ENCODE measurements around the gene CEACAM4. TPM values are rescaled to one million over a fixed set of nuclear protein-coding genes. Genes with fewer than 3 reads are reported as not detected.

Gene CEACAM4
- total and polyA plus RNA-seq, 4 donors, result 2.1 to 30.0 (median 10.2) TPM

DNA sequence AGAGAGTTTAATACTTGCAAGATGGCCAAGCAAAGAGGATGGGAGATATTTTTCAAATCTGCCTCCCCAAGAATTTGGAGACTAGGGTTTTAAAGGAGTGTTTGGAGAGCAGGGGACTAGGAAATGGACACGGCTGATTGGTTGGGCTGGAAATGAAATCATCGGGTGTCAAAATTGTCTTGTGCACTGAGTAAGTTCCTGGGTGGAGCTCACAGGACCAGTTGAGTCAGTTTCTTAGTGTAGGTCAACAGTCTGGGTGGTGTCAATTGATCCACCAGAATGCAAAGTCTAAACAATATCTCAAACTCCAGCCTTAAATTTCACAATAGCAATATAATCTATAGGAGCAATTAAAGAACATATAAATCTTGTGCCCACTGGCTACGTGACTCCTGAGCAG, 23.0 kb upstream of the CEACAM4 start:
- H3K9me3 ChIP-seq (ENCODE audit: control insufficient read depth in 4 of 4, insufficient read depth in 3 of 4, low read length in 3 of 4), result peaks cover 0 to 3% (median 0%) of the 10 kb centered on the region in 4 donors
- H3K27ac ChIP-seq (ENCODE audit: low read depth in 1 of 2, low read length in 1 of 2), result no peak overlapping the region
- no peak overlapping the region for H3K9ac ChIP-seq (ENCODE audit: insufficient read depth in 1 of 2, low read length in 2 of 2)
- no peak for DNase-seq
- no peak overlapping the region for H3K4me3 ChIP-seq
- TF ChIP-seq, protein P1, sequence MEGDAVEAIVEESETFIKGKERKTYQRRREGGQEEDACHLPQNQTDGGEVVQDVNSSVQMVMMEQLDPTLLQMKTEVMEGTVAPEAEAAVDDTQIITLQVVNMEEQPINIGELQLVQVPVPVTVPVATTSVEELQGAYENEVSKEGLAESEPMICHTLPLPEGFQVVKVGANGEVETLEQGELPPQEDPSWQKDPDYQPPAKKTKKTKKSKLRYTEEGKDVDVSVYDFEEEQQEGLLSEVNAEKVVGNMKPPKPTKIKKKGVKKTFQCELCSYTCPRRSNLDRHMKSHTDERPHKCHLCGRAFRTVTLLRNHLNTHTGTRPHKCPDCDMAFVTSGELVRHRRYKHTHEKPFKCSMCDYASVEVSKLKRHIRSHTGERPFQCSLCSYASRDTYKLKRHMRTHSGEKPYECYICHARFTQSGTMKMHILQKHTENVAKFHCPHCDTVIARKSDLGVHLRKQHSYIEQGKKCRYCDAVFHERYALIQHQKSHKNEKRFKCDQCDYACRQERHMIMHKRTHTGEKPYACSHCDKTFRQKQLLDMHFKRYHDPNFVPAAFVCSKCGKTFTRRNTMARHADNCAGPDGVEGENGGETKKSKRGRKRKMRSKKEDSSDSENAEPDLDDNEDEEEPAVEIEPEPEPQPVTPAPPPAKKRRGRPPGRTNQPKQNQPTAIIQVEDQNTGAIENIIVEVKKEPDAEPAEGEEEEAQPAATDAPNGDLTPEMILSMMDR (IDR thresholded peaks at IDR 0.05; ENCODE audit: control extremely low read depth, extremely low read depth), result no peak
- peaks cover 0 to 8% (median 0%) of the 10 kb centered on the region in 3 donors for H3K27me3 ChIP-seq (ENCODE audit: control insufficient read depth in 3 of 3, insufficient read depth in 3 of 3, low read length in 2 of 3)
- no peaks in the 10 kb centered on the region for H3K4me1 ChIP-seq (ENCODE audit: control insufficient read depth in 5 of 5, insufficient read depth in 5 of 5, low read length in 5 of 5)
- H3K36me3 ChIP-seq (ENCODE audit: control insufficient read depth in 4 of 4, insufficient read depth in 4 of 4, low read length in 4 of 4), result no peaks in the 10 kb centered on the region
- 48 to 71% methylated on average over 3 of the region's 3 CpGs for WGBS, 2 donors
- no peak for ATAC-seq (ENCODE audit: insufficient read depth, low FRiP score)

DNA sequence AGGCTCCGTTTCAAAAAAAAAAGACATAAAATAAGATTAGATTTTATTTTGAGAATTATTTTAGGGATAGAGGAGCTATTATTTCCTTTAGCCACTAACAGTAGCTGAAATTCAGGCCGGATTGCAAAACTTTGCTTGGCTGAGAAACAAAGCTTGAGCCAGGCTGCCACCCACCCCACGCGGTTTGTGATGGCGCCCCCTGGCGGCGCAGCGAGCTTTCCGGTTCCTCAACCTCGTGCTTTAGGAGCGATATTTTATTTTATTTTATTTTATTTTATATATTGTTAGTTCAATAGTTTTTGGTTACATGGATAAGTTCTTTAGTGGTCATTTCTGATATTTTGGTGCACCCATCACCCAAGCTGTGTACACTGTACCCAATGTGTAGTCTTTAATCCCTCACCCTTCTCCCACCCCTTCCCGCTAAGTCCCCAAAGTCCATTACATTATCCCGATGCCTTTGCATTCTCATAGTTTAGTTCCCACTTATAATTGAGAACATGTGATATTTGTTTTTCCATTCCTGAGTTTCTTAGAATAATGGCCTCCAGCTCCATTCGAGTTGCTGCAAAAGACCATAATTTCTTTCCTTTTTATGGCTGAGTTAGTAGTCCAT, 19.8 kb upstream of the CEACAM4 start:
- TF ChIP-seq, protein P1 (IDR thresholded peaks at IDR 0.05; ENCODE audit: control extremely low read depth, extremely low read depth), result no peak
- 34 to 48% methylated on average over 14 of the region's 14 CpGs for WGBS, 2 donors
- peaks cover 0 to 4% (median 0%) of the 10 kb centered on the region in 3 donors for H3K27me3 ChIP-seq (ENCODE audit: control insufficient read depth in 3 of 3, insufficient read depth in 3 of 3, low read length in 2 of 3)
- no peak overlapping the region for H3K9ac ChIP-seq (ENCODE audit: insufficient read depth in 1 of 2, low read length in 2 of 2)
- H3K27ac ChIP-seq (ENCODE audit: low read depth in 1 of 2, low read length in 1 of 2), result no peak overlapping the region
- DNase-seq (no peak), ATAC-seq (ENCODE audit: insufficient read depth, low FRiP score) (no peak)
- H3K9me3 ChIP-seq (ENCODE audit: control insufficient read depth in 4 of 4, insufficient read depth in 3 of 4, low read length in 3 of 4), result no peaks in the 10 kb centered on the region
- no peak overlapping the region for H3K4me3 ChIP-seq
- no peaks in the 10 kb centered on the region for H3K36me3 ChIP-seq (ENCODE audit: control insufficient read depth in 4 of 4, insufficient read depth in 4 of 4, low read length in 4 of 4)
- no peaks in the 10 kb centered on the region for H3K4me1 ChIP-seq (ENCODE audit: control insufficient read depth in 5 of 5, insufficient read depth in 5 of 5, low read length in 5 of 5)

DNA sequence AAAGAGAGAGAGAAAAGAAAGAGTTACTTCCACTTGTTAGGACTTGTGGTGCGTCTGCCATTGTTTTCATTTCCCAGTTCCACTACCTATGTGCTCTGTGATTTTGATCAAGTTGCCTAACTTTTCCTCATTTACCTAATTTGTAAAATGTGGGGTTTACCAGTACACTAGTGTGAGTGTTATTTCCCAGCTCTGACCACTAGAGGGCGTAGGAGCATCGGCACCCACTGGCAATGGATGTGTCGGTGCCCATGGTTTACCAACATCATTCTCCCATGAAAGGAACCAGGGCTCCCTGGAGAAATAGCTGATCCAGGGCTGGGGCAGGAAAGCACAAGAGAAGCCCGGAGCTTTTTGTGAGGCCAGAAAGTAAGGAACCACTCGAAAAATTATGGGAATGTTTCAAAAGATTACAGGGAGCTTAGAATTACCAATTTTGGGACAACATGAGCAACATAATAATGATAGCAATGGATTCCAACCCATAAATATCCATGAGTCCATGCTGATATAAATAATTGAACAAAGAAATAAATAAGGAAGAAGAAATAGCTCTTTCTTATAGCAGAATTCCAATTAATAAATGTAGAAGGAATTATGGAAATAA, 15.1 kb upstream of the CEACAM4 start:
- H3K9me3 ChIP-seq (ENCODE audit: control insufficient read depth in 4 of 4, insufficient read depth in 3 of 4, low read length in 3 of 4), result peaks cover 0 to 2% (median 0%) of the 10 kb centered on the region in 4 donors
- peak; percentile 42 to 46 (median 44) for DNase-seq
- H3K4me1 ChIP-seq (ENCODE audit: control insufficient read depth in 5 of 5, insufficient read depth in 5 of 5, low read length in 5 of 5), result no peaks in the 10 kb centered on the region
- H3K27me3 ChIP-seq (ENCODE audit: control insufficient read depth in 3 of 3, insufficient read depth in 3 of 3, low read length in 2 of 3), result no peaks in the 10 kb centered on the region
- H3K36me3 ChIP-seq (ENCODE audit: control insufficient read depth in 4 of 4, insufficient read depth in 4 of 4, low read length in 4 of 4), result no peaks in the 10 kb centered on the region
- WGBS, 2 donors, result 6 to 7% methylated on average over 6 of the region's 6 CpGs
- TF ChIP-seq, protein P1 (IDR thresholded peaks at IDR 0.05; ENCODE audit: control extremely low read depth, extremely low read depth), result peak; percentile 85
- no peak overlapping the region for H3K4me3 ChIP-seq
- H3K27ac ChIP-seq (ENCODE audit: low read depth in 1 of 2, low read length in 1 of 2), result no peak overlapping the region
- no peak overlapping the region for H3K9ac ChIP-seq (ENCODE audit: insufficient read depth in 1 of 2, low read length in 2 of 2)
- ATAC-seq (ENCODE audit: insufficient read depth, low FRiP score), result peak; percentile 53

All from lung (tissue), 12 donors.